GM12874 (cell line): Measurements from ENCODE around the gene PRAC1.

Experiments
- CTCF ChIP-seq: IDR thresholded peaks from 2 replicates; pipeline ENCODE4 v1.5.1; 2011; ENCODE audit warnings: low read depth, mild to moderate bottlenecking, control low read depth, low read length, moderate library complexity; ENCODE audit not compliant: insufficient read depth

The PRAC1 gene

GRCh38 chr17:48757524-48757961 is 35.2 kb upstream of the PRAC1 start:
- TF ChIP-seq CTCF, result no peak

GRCh38 chr17:48756830-48757251 is 34.5 kb upstream of the PRAC1 start:
- TF ChIP-seq CTCF, result no peak

- no peak for TF ChIP-seq CTCF
Observed at GRCh38 chr17:48755356-48755755, 33.0 kb upstream of the PRAC1 start.

- no peak for TF ChIP-seq CTCF
Observed at GRCh38 chr17:48754500-48755261, 32.4 kb upstream of the PRAC1 start.

GRCh38 chr17:48753794-48754499 is 31.6 kb upstream of the PRAC1 start:
- TF ChIP-seq CTCF, result no peak

GRCh38 chr17:48752399-48753288 is 30.3 kb upstream of the PRAC1 start:
- no peak for TF ChIP-seq CTCF
